NT2/D1 (cell line): ENCODE results near the gene PSKH1.

Experiments used
- SUZ12 ChIP-seq: IDR thresholded peaks from 2 replicates; pipeline ENCODE4 v1.6.1; 2011; ENCODE audit not compliant: insufficient read length, insufficient read depth; ENCODE audit errors: extremely low read depth
- YY1 ChIP-seq: IDR thresholded peaks from 2 replicates; pipeline ENCODE4 v1.6.1; 2011; ENCODE audit not compliant: insufficient read length, insufficient read depth
- ZNF274 ChIP-seq: IDR thresholded peaks from 2 replicates; pipeline ENCODE4 v1.6.1; 2011; ENCODE audit warnings: mild to moderate bottlenecking, low read depth, low read length

DNA sequence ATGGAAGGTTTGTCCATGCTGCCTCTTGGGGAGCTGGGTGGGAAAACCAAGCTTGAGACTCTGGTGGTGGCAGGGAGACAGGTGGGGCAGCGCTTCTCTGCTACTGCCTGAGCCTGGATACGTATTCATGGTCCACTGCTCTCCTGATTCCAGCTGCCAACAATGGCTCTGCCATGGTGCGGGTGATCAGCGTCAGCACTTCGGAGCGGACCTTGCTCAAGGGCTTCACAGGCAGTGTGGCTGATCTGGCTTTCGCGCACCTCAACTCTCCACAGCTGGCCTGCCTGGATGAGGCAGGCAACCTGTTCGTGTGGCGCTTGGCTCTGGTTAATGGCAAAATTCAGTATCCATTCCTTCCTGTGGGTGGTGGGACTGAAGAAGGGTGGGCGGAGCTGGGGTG is 16.0 kb upstream of the PSKH1 start:
- TF ChIP-seq ZNF274 (no peak), YY1 (no peak), SUZ12 (no peak)
